Medulla oblongata (tissue), 1 donor: ENCODE results near the gene ENAH.
A peak's percentile ranks its signal among the peaks of the same experiment; 100 is the strongest.

Source experiments
- DNase-seq: peaks from one replicate; pipeline ENCODE4 v3.0.0-alpha.2; 2015; ENCODE audit errors: extremely low spot score

ENAH gene

DNA sequence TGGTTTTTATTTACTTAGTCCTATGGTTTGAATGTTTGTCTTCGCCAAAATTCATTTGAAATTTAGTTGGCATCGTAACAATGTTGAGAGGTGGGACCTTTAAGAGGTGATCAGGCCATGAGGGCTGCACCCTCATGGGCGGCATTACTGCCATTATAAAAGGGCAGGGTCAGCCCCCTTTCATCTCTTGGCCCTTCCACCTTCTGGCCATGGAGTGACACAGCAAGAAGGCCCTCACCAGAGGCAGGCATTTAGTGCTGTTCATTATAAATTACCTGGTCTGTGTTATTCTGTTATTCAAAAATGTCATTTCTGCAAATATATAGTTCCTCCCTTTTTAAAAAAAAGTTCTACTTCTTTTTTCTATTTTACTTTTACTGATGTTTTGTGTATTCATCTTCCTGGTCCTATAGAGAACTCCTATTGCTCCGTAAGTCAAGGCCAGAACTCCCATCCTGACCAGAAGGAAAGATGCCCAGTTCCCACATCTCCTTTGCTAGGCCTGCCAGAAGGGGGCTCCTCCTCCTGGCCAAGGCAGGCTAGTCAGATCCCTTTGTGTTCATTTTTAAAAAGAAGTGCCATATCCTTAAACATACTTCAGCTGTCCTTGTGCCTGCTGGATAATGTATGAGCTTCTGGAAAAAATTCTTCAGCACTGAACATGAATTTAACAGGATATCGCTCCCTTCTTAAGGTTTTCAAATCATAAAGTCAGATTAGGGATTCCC is 215.0 kb downstream of the ENAH start:
- peak; percentile 35 for DNase-seq
